Endothelial cell (in vitro differentiated cells): ENCODE data around the gene FLOT1. TPM values are rescaled to one million over a fixed set of nuclear protein-coding genes. Genes with fewer than 3 reads are reported as not detected.

Experiments used
- DNase-seq: peaks from one replicate; pipeline ENCODE4 v3.0.0; 2021; ENCODE audit warnings: low spot score
- H3K27ac Mint-ChIP-seq: one replicate; pipeline ENCODE4 v1.8.0; 2021; ENCODE audit warnings: mixed read lengths, inconsistent platforms; ENCODE audit not compliant: unreplicated experiment
- H3K27me3 Mint-ChIP-seq: one replicate; pipeline ENCODE4 v1.8.0; 2021; ENCODE audit warnings: mild to moderate bottlenecking, moderate library complexity, mixed read lengths, inconsistent platforms; ENCODE audit not compliant: unreplicated experiment
- H3K36me3 Mint-ChIP-seq: one replicate; pipeline ENCODE4 v1.8.0; 2021; ENCODE audit warnings: mild to moderate bottlenecking, low read depth, mixed read lengths, inconsistent platforms; ENCODE audit not compliant: unreplicated experiment
- H3K4me1 Mint-ChIP-seq: one replicate; pipeline ENCODE4 v1.8.0; 2021; ENCODE audit warnings: mild to moderate bottlenecking, mixed read lengths, inconsistent platforms; ENCODE audit not compliant: unreplicated experiment
- H3K4me3 Mint-ChIP-seq: one replicate; pipeline ENCODE4 v1.8.0; 2021; ENCODE audit warnings: mild to moderate bottlenecking, mixed read lengths, inconsistent platforms; ENCODE audit not compliant: unreplicated experiment
- H3K9me3 Mint-ChIP-seq: one replicate; pipeline ENCODE4 v1.8.0; 2021; ENCODE audit warnings: mixed read lengths, inconsistent platforms; ENCODE audit not compliant: unreplicated experiment
- total RNA-seq: library from RNA; stranded (reverse); fragmentation: NEBNext Ultra II Directional; extraction: Animal tissue kit (Norgen Biotek cat#: 25700); gene quantifications from one replicate; pipeline ENCODE4 v1.2.1, GENCODE V29; 2021; ENCODE audit not compliant: unreplicated experiment
- TF ChIP-seq, protein P1 (sequence below): fragments of 200-600 bp; sonication (generic); IDR thresholded peaks from one replicate; pipeline ENCODE4 v1.5.0; 2021; ENCODE audit warnings: antibody characterized with exemption; ENCODE audit not compliant: unreplicated experiment

Gene FLOT1
- total RNA-seq, 1 donor from 2014 or later: 136 TPM

GRCh38 chr6:30686009-30686907, 56.2 kb downstream of the FLOT1 start, which contains the start of gene PPP1R18:
PPP1R18 (minus strand) TSS chr6:30686645; CDS start chr6:30686018, 627 bp downstream.
- H3K9me3 Mint-ChIP-seq: no peaks in the 10 kb centered on the region
- H3K27ac Mint-ChIP-seq: peak within 1 kb of the TSS; percentile 94
- H3K27me3 Mint-ChIP-seq: peaks cover 32% of the 10 kb centered on the region
- H3K36me3 Mint-ChIP-seq: peaks cover 40% of the 10 kb centered on the region
- peak within 1 kb of the TSS; percentile 99 for H3K4me3 Mint-ChIP-seq
- H3K4me1 Mint-ChIP-seq: peaks cover 60% of the 10 kb centered on the region
- TF ChIP-seq, protein P1, sequence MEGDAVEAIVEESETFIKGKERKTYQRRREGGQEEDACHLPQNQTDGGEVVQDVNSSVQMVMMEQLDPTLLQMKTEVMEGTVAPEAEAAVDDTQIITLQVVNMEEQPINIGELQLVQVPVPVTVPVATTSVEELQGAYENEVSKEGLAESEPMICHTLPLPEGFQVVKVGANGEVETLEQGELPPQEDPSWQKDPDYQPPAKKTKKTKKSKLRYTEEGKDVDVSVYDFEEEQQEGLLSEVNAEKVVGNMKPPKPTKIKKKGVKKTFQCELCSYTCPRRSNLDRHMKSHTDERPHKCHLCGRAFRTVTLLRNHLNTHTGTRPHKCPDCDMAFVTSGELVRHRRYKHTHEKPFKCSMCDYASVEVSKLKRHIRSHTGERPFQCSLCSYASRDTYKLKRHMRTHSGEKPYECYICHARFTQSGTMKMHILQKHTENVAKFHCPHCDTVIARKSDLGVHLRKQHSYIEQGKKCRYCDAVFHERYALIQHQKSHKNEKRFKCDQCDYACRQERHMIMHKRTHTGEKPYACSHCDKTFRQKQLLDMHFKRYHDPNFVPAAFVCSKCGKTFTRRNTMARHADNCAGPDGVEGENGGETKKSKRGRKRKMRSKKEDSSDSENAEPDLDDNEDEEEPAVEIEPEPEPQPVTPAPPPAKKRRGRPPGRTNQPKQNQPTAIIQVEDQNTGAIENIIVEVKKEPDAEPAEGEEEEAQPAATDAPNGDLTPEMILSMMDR: no peak
- peak; percentile 66 for DNase-seq

DNA sequence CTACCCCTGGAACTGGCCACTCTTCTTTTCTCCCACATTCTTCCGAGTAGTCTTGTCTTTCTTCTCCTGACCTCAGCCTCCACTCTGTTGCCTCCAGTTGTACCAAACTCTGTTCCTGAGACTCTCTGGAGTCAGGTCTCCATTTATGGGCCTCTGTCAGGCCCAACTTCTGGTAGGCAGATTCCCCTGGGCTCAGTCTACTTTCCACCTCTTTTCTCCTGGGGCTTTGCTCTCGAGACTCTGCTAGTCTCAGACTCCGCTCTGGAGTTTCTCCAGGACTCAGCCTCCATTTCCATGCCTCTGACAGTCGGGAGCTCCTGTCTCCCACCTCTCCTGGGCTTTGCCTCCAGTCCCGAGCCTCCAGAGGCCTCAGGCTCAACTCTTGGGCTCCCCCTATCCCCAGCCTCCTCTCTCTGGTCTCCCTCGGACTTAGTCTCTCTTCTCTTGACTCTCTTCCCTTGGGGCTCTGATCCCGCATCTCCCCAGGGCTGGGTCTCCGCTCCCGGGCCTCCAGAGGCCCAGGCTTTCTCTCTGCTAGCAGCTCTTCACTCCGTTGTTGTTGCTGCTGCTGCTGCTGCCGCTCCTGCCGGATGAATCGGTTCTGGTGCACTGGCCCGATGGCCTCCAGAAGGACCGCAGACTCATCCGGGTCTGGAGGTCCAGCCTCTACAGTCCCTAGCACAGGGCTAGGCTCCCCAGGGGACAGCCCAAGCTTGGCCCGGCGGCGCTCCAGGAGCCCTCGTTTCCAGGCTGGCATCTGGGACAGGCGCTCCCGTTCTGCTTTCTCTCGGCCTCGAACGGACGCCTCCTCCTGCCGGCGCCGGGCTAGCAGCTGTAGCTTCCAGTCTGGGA, 57.1 kb downstream of the FLOT1 start:
- TF ChIP-seq, protein P1: no peak
- Mint-ChIP-seq H3K27ac (peak overlapping the region; percentile 94), H3K4me3 (peak overlapping the region; percentile 99), H3K36me3 (peaks cover 44% of the 10 kb centered on the region), H3K27me3 (peaks cover 28% of the 10 kb centered on the region), H3K9me3 (no peaks in the 10 kb centered on the region), H3K4me1 (peaks cover 58% of the 10 kb centered on the region)
- peak; percentile 29 for DNase-seq

DNA sequence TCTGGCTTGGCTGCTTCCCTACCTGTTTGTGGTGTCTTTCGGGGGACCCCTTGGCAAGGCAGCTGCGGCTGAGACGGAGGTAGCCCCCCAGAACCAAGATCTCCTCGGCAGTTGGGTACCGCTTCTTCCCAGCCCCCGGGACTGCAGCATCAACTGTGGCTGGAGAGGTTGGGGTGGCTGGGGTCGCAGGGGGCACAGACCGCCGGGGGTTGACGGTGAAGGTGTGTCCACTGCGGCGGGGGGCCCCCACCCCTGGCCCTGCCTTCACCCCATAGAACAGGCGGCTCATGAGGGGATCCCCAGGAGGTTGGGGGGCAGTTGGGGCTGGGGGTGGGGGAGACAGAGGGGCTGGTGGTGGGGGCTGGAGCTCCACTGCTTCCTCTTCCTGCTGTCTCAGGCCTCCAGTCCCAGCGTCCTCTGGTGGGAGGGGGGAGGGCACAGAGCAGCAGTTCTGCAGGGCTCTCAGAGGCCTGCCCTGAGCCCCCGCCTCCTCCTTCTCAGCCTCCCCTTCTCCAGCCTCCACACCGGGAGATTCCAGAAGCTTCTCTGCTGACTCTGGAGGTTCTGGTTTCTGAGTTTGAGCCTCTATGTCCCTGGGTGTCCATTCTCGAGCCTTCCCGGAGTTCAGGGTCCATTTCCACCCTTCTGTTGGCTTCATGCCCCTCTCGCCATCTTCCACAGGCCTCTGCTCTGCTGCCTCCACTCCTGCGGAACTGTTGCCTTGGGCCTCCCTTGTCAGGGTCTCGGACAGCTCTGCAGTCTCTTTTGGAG, 57.9 kb downstream of the FLOT1 start:
- peak overlapping the region; percentile 99 for H3K27ac Mint-ChIP-seq
- DNase-seq: peak; percentile 48
- H3K4me1 Mint-ChIP-seq: peaks cover 58% of the 10 kb centered on the region

GRCh38 chr6:30683980-30684338, 58.5 kb downstream of the FLOT1 start:
- TF ChIP-seq, protein P1: no peak
- DNase-seq: no peak
- Mint-ChIP-seq H3K9me3 (no peaks in the 10 kb centered on the region), H3K4me3 (peak overlapping the region; percentile 100), H3K27ac (peak overlapping the region; percentile 99), H3K27me3 (peaks cover 28% of the 10 kb centered on the region), H3K36me3 (peaks cover 44% of the 10 kb centered on the region), H3K4me1 (peaks cover 60% of the 10 kb centered on the region)

More for the DNA sequence above, 57.9 kb downstream of the FLOT1 start:
- Mint-ChIP-seq H3K27me3 (peaks cover 28% of the 10 kb centered on the region), H3K36me3 (peaks cover 44% of the 10 kb centered on the region), H3K4me3 (peak overlapping the region; percentile 100), H3K9me3 (no peaks in the 10 kb centered on the region)
- TF ChIP-seq, protein P1: no peak
